ENCODE measurements around the gene BHMT2. TPM values are rescaled to one million over a fixed set of nuclear protein-coding genes. Genes with fewer than 3 reads are reported as not detected.

Gene BHMT2
- total RNA-seq, 1 donor = 6.8 TPM

DNA sequence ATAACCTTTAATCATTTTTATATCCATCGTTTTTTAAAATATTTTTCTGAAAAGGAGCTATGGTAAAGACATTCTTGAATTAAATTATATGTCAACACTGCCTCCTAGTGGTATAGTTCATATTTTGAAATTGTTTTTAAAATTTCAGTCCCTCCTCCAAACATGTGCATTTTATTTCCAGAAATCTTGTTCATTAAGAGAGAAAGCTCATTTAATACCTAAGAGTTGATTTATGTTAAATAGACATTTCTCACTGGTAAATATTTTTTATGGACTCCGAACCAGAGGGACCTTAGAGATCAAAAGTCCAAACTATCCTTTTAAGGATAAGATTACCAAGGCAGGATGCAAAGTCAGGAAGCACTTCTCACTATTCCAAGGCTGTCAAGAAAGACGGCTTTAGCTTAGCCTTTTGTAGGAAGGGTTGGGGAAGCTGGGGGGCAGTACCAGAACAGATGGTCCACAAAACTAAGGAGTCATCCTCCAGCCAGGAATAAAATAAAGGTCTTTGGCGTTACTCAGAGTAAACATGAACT, 63.6 kb downstream of the BHMT2 start:
- DNase-seq (ENCODE audit: low read depth) = peak; percentile 80
- peak overlapping the region; percentile 23 for H3K4me3 ChIP-seq (ENCODE audit: low read depth, low read length)
- TF ChIP-seq, protein P1, sequence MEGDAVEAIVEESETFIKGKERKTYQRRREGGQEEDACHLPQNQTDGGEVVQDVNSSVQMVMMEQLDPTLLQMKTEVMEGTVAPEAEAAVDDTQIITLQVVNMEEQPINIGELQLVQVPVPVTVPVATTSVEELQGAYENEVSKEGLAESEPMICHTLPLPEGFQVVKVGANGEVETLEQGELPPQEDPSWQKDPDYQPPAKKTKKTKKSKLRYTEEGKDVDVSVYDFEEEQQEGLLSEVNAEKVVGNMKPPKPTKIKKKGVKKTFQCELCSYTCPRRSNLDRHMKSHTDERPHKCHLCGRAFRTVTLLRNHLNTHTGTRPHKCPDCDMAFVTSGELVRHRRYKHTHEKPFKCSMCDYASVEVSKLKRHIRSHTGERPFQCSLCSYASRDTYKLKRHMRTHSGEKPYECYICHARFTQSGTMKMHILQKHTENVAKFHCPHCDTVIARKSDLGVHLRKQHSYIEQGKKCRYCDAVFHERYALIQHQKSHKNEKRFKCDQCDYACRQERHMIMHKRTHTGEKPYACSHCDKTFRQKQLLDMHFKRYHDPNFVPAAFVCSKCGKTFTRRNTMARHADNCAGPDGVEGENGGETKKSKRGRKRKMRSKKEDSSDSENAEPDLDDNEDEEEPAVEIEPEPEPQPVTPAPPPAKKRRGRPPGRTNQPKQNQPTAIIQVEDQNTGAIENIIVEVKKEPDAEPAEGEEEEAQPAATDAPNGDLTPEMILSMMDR (IDR thresholded peaks at IDR 0.05; ENCODE audit: insufficient read depth, low read length) = peak; percentile 15

DNA sequence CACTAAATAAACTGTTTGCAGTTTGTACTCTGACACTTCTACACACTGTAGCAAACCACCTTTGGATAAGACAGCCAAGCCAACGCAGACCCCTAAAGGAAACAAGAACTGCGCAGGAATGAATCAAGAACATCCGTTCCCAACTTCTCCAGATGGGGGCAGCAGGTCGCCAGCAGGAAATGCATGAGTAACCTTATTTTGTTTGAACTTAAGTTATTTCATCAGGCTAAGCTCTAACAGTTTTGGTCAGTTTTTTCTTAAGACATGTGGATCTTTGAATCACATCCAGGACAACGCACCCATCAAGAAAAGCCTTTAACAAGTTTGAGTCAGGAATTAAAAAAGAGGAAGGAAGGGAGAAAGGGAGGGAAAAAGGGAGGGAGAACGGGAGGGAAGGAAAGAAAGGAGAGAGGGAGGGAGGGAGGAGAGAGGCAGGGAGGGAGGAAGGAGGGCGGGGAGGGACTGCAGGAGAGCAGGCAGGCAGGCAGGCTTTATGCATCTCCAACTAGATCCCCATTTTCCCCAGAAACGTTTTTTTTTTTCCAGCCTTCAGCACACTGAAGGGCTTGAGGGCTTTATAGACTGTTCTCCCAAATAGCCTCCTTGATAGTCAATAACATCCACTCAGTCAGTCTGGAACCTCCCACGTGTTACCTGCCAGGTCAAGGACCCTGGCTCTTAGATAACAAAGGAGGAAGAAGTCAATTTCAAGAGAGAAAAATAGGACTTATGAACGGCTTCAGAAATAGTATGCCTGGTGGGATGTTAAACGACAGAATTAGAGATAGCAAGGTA, 64.3 kb downstream of the BHMT2 start:
- H3K4me3 ChIP-seq (ENCODE audit: low read depth, low read length) = peak overlapping the region; percentile 52
- TF ChIP-seq, protein P1 (IDR thresholded peaks at IDR 0.05; ENCODE audit: insufficient read depth, low read length) = peak; percentile 81
- DNase-seq (ENCODE audit: low read depth) = peak; percentile 94

DNA sequence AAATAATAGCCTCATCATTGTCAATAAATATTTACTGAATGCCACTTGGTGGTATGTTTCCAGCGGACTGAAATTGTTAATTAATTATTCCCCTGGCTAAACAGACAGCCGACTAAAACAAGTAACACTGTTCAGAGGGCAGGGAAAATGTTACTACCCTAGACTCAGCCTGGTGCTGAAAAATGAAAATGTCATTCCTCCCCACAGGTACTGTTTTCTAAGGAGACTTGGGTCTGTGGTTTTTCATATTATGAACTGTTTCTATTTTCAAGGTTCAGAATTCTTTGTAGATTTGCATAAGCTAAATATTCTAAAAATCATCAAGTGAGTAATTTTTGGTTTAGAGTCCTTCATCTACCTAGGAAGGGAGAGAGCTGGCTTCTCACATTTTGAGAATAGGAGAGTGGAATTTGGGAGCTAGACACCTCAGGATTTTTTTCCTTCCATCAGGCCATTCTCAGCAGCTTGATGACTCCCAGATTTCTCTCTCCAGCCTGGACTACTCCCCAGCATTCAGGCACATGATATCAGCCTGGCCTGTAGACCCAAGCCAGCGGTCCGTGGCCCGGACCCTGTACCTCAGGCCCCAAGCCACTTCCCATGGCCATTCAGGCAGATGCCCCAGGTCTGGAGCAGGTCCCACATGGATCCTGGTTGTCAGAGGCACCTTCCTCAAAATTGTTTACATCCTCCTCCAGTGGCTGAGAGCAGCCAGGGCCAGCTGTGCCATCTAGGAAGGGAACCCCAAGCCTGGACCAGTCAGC, 66.4 kb downstream of the BHMT2 start:
- TF ChIP-seq, protein P1 (IDR thresholded peaks at IDR 0.05; ENCODE audit: insufficient read depth, low read length) = no peak
- H3K4me3 ChIP-seq (ENCODE audit: low read depth, low read length) = no peak overlapping the region
- DNase-seq (ENCODE audit: low read depth) = no peak

DNA sequence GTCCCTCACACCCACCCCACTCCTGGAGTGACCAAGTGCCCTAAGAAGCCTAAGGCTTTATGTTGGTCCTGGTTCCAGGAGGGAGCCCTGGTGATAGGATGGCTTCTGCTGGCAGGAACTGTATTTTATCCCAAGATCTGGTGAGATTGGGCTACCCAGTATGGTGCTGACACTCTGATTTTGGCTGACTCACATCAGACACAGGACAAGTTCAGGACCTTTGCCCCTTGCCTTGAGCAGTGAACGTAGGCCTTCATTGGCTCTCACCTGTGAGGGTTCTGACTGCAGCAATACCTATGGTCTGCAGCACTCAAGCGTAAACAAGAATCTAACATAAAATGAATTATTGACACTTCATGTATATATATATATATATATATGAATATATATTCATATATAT, 67.1 kb downstream of the BHMT2 start:
- TF ChIP-seq, protein P1 (IDR thresholded peaks at IDR 0.05; ENCODE audit: insufficient read depth, low read length) = no peak
- DNase-seq (ENCODE audit: low read depth) = no peak
- no peak overlapping the region for H3K4me3 ChIP-seq (ENCODE audit: low read depth, low read length)

Other genes starting within 250 kb of the BHMT2 start
- 21.3 and 32.7 TPM in 2 replicates for gene ARSB, start 84.5 kb upstream of the BHMT2 start, total RNA-seq (ENCODE audit: low replicate concordance)
- gene DMGDH, start 93 bp upstream of the BHMT2 start, total RNA-seq (ENCODE audit: low replicate concordance) = 4.2 and 7.3 TPM in 2 replicates
- gene BHMT, start 42.0 kb downstream of the BHMT2 start, total RNA-seq (ENCODE audit: low replicate concordance) = 0.27 TPM in 1 of 2 replicates, not detected in the other
- 16.4 and 17.7 TPM in 2 replicates for gene JMY, start 166.4 kb downstream of the BHMT2 start, total RNA-seq (ENCODE audit: low replicate concordance)

Measured in fibroblast of the aortic adventitia (primary cell).